HG03565 (cell line): ENCODE data around the gene DLL1.

ENCODE experiments used
- ATAC-seq: cut with Tn5 transposase; IDR thresholded peaks from one replicate; pipeline ENCODE4 v1.9.1; 2021; ENCODE audit warnings: mild to moderate bottlenecking, moderate library complexity; ENCODE audit not compliant: unreplicated experiment

DLL1 gene

GRCh38 chr6:170253226-170253909, 37.5 kb downstream of the DLL1 start:
- no peak for ATAC-seq

- ATAC-seq: no peak
These were observed 38.9 kb downstream of the DLL1 start for GRCh38 chr6:170251776-170252571.

GRCh38 chr6:170250981-170251775, 39.7 kb downstream of the DLL1 start:
- ATAC-seq: no peak

- ATAC-seq: no peak
These were observed 40.4 kb downstream of the DLL1 start for GRCh38 chr6:170250455-170250854.

DNA sequence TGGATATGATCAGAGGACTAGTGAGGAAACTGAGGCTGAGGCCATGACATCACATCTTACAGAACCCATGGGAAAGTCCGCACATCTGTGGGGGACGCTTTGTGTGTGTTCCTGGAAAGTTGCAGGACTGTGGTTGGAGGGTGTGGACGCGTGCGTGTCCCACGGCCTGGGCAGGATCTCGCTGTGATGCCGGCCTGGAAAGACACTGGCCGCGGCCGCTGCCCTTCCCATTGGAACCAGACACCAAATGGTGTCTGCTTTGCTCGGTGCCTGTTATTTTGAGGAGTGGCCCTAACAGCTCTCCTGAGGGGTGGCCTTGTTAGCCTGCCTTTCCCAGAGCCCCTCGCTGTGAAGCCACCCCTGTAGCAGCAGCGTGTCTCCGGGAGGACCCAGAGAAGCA, 41.1 kb downstream of the DLL1 start:
- no peak for ATAC-seq

DNA sequence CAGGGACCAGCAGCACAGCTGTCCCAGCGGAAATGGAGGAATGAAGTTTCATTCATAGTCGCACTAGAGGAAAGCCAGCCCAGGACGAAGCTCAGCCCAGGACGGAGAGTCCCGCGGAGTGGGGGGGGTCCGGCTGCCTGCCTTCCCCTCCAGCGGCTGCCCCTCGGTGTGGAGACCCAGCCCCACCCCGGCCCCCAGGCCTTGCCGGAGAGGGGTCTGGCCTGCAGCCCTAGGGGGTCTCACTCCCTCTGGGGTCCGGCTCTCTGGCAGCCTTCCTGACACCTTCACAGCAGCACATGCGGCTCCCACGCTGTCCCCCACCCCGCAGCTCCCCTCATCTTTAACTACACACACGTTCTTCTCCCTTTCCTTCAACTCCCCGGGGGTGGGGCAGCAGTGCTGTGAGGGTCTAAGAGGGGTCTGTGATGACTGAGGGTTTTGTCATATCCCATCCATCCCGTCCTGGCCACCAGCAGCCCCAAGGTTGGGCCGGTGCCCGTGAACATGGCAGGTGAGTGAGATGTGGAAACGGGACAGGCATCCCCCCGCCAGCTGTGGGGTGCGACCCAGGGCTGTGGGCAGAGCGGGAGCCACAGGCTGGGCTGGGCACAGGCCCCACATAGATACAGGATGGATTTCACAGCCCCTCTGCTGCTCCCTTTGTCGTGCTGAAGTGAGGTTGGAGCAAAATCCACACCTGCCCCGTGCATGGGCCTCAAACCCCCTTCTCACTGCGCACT, 41.8 kb downstream of the DLL1 start:
- ATAC-seq: no peak

GRCh38 chr6:170248111-170248805, 42.6 kb downstream of the DLL1 start:
- ATAC-seq: no peak

- no peak for ATAC-seq
These were observed 43.6 kb downstream of the DLL1 start for GRCh38 chr6:170247178-170247701.

DNA sequence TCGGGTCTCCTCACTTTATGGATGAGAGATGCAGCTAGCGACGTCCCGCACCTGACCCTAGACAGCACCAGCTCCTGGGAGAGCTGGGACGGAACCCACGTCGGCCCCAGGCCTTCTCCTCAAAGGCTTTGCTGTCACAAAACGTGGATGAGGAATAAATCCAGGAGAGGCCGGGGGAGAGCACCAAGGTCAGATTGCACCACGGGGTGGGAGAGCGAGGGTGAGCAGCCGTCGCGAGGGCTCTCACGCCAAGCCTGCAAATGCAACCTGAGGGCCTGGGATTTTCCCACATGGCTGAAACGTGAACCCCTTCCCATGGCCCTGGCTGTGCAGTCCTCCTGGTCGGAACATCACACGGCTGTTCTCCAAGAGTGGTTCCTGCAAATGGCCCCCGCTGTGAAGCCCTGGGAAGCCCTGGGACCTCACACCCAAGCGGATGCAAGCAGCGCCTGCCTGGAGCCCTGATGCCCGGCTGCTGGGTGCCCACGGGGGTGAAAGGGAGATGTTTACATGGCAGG, 45.3 kb downstream of the DLL1 start:
- ATAC-seq: no peak

DNA sequence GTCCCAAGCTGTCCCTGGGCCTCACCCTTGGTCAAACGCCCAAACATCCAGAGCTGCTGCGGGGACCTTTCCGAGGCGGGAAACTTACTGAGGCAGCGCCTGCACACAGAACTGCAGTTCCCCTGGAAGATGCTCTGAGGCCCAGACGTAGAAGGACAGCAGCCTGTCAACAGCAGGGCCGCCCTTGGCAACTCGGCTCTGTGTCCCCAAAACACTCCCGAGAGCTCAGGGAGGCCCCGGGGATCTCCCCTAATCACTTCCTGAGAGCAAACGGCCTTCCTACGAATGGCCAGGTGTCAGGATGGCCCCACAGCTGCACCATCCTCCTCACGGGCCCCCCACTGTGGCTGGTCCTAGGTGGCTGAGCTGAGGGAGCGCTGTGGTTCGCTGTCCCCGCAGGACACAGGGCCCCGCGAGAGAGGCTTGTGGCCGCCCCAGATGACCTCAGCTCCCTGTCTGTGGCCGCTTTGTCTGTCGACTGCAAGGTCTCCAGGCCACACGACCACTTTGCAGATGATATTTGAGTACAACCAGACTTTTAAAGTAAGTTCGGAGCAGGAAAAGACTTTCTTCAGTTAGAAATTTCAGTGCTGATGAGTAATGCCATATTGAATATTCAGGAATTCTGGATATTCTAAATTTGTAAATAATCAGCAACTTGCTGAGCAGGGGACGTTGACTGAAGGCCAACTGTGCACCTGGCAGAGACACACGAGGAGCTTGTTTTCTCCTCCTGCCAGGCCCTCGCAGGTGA, 46.0 kb downstream of the DLL1 start:
- no peak for ATAC-seq

DNA sequence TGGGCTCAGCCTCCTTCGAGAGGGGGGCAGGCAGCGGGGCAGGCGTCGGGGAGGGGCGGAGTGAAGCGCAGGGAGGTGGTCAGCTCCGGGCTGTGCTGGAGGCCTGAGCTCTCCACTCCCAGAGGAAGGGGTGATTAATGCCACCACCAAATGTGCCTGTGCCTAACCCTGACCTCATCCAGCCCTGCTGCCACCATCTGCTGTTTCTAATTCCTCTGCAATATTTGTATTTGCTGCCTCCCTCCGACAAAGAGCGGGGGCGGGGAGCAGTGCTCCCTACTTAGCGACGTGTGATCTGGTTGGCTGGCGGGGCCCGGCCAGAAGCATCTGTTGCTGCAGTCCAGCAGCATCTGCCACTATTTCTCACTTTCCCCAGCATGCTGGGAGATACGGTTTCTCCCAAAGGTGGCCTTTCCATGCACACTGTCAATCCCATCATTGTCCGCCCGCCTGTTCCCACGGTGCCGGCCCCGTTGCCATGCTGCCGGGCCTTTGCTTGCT, 47.0 kb downstream of the DLL1 start:
- no peak for ATAC-seq

DNA sequence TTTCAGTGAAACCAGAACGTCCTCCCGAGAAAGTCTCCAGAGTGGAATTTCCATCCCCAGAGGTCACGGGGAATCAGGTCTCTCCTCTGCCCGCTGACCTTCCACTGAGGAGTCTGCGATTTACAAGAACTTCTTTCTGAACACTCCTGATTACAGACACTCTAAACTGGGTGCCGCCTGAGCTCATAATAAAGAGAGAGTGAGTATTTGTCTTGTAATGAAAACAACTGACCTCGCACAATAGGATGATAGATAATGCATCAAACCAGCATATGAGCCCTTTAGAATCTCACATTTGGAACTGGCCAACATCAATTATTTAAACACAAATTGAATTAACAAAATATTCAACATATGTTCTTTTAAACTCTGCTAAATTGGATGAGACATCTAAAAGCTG, 47.5 kb downstream of the DLL1 start:
- ATAC-seq: no peak

DNA sequence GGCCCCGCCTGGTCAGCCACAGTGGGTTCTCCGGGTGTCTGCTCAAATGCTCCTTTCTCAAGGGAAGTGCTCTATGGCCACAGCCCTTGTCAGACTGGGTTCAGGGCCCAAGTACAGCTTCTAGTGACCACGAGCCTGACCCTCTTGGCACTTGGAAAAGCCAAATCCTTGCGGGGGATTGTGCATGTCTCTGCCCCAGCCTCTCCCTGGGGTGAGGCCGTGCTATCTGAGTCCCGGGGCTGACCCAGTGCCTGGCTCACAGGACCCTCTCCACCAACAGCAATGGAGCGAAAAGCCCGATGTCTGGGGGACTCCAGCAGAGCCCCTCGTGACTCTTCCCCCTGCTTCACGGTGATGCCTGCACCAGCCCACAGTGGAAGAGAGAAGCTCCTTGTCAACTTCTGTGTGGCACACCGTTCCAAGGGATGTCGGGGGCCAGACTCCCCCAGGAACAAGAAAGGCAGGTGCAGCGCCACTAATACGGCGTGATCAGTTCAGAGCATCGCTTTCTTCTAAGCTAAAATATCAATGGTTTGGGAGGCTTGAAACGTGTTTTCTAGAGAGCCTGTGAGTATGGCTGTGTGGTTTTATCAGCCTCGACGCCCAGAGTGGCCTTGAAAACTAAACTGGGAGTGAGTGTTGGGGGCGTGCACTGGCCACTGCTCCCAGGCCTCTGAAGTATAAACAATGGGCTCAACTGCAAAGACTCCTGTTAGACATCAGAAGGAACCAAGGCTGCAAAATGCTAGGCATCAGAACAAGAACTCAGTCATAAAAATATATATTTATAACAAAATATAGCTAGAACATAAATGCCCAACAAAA, 51.9 kb downstream of the DLL1 start:
- ATAC-seq: no peak

DNA sequence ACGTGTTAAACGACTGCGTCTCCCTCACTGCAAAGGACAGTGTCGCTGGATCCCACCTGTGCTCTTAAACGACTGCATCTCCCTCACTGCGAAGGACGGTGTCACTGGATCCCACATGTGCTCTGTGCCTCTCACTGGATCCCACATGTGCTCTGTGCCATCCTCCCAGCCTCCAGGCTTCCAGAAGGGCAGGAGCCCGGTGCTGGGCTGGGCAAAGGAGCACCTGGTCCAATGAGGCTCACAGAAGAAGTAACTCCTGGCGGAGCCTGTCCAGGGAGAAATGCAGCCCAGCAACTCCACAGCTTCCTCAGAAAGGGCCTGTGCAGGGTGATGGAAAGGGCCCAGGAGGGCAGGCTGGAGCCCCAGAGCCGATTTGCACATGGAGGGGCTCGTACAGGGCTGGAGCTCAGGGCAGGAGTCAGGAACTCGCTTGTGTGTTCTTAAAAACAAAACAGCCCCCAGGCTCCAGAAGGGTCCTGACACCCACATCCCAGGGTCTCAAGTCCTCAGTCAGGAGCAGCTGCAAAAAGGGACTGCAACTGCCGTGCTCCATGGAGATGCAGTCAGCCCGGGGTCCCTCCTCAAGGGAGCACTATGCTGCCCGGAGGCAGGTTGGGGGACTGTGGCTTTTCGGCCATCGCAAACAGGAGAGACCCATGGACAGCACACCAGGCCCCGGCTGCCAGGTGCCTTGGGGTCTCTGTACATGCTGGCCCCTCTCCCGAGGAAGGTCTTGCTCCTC, 52.7 kb downstream of the DLL1 start:
- ATAC-seq: no peak

DNA sequence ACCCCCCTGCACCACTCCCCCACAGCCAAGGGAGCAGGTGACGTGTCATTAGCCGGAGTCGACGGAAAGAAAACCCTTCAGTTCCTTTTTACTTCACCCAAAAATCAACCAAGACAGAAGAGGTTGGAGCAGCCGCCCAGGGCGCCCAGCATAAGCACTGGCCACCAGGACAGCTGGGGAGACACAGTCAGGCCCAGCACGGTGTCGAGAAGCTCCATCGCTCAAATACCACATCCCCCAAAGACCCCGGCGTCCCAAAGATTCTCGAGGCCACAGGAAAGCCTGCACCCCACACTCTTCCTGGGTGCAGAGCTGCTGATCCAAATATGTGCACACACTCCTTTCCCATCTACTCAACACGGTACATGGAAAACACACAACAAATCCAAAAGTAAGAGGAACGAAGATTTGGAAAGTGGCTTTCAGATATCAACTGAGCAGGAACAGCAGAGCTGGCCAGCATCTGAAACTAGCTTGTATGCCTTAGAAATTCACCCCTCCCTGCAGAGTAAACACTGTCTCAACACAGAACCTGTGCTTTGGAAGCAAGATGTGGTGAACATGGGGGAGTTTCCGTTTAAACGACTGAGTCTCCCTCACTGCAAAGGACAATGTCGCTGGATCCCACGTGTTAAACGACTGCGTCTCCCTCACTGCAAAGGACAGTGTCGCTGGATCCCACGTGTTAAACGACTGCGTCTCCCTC, 54.6 kb downstream of the DLL1 start:
- ATAC-seq: no peak

- no peak for ATAC-seq
These were observed 55.3 kb downstream of the DLL1 start for GRCh38 chr6:170235391-170236125.
